ENCODE data around the gene SH2D6. TPM values are rescaled to one million over a fixed set of nuclear protein-coding genes. Genes with fewer than 3 reads are reported as not detected.

Gene SH2D6
- total and polyA plus RNA-seq, 2 of the 8 experiments (the other 6 are each of a cell fraction or from before 2014, with no cell fraction given) = 0.42 TPM; not detected in 1

- H3K4ac ChIP-seq (replicated peaks; ENCODE audit: insufficient read length, low read depth, low read length) = no peak overlapping the region
- H4K5ac ChIP-seq (ENCODE audit: insufficient read length, low read depth, low read length) = no peak overlapping the region
- H4K8ac ChIP-seq (ENCODE audit: extremely low read depth, insufficient read depth, low read length) = no peak overlapping the region
- H3K27me3 ChIP-seq (replicated peaks in 1 of 4; ENCODE audit: control insufficient read depth in 3 of 4, extremely low read depth in 1 of 4, insufficient read depth in 3 of 4, low read length in 3 of 4) = no peaks in the 10 kb centered on the region
- no peak overlapping the region for H2BK5ac ChIP-seq (ENCODE audit: low read depth, low read length)
- H3K36me3 ChIP-seq (ENCODE audit: control insufficient read depth in 2 of 4, insufficient read depth in 4 of 4, low read length in 3 of 4) = peaks cover 0 to 3% (median 0%) of the 10 kb centered on the region in 4 experiments; a peak in 2 of 8 replicates
- no peak overlapping the region for H2AFZ ChIP-seq (ENCODE audit: low read length)
- no peak overlapping the region for H2BK120ac ChIP-seq (replicated peaks; ENCODE audit: low read depth, low read length)
- H2BK15ac ChIP-seq (ENCODE audit: low read length) = no peak overlapping the region
- DNase-seq (ENCODE audit: low read depth in 1 of 2, low spot score in 2 of 2) = no peak
- POLR2A ChIA-PET (ENCODE audit: partially characterized antibody) = interaction anchor here (1.0 to 25.0 kb wide), 4 partner anchors 12 to 144 kb away, joined by 3 to 396 read pairs (median 6); partner anchors contain the start of gene MAT2A
- no peak overlapping the region for H4K91ac ChIP-seq (replicated peaks; ENCODE audit: insufficient read length, low read length)
- no peak overlapping the region for H2BK20ac ChIP-seq (ENCODE audit: low read length)
- H3K79me1 ChIP-seq (ENCODE audit: low read depth, low read length) = peaks cover 2% of the 10 kb centered on the region; the same call in 1 of the 2 replicates
- no peak overlapping the region for H2BK12ac ChIP-seq (ENCODE audit: low read depth, low read length)
- no peak overlapping the region for H2AK5ac ChIP-seq (ENCODE audit: low read depth, low read length)
- no peak overlapping the region for H3K14ac ChIP-seq (ENCODE audit: insufficient read length)
- no peak overlapping the region for H3K18ac ChIP-seq (ENCODE audit: extremely low read depth, low read length)
- no peak overlapping the region for H3K56ac ChIP-seq (replicated peaks; ENCODE audit: insufficient read length, low read depth, low read length)
- no peaks in the 10 kb centered on the region for H4K20me1 ChIP-seq (replicated peaks in 1 of 2; ENCODE audit: control insufficient read depth in 1 of 2, insufficient read depth in 2 of 2, low read length in 2 of 2)
- 89% methylated on average over 14 of the region's 14 CpGs; no CpG with 5 or more reads in 1 of the 2 experiments for WGBS, 2 experiments (ENCODE audit: extremely low coverage in 1 of 2, insufficient coverage in 1 of 2, insufficient read length in 1 of 2, insufficient replicate concordance in 2 of 2, low coverage in 1 of 2, low lambda C conversion rate in 2 of 2, missing lambda C conversion rate in 1 of 2)
- CTCF ChIA-PET (ENCODE audit: partially characterized antibody) = interaction anchor here (0.6 to 4.7 kb wide), 6 partner anchors 10 to 151 kb away, joined by 3 to 31 read pairs (median 3); no protein-coding TSS in a partner anchor
- no peak overlapping the region for H3K4me3 ChIP-seq (ENCODE audit: extremely low read depth in 1 of 4, insufficient read depth in 2 of 4, low read depth in 3 of 4, low read length in 4 of 4)
- no peaks in the 10 kb centered on the region; a peak in 1 of 4 replicates for H3K79me2 ChIP-seq (ENCODE audit: control insufficient read depth in 1 of 2, insufficient read depth in 2 of 2, low read length in 2 of 2)
- no peak for FAIRE-seq
- H3K27ac ChIP-seq (ENCODE audit: low read depth, low read length) = no peak overlapping the region
- H3K23me2 ChIP-seq (ENCODE audit: low read depth, low read length) = no peaks in the 10 kb centered on the region
- 0 out of 4 replicates have a peak, but pooled peaks cover 0 to 2% of the 10 kb centered on the region in 2 experiments for H3K9me3 ChIP-seq (ENCODE audit: insufficient read depth in 2 of 2, low read depth in 1 of 2, low read length in 1 of 2)
- no peak overlapping the region for H3K9ac ChIP-seq (replicated peaks in 1 of 4; ENCODE audit: extremely low read depth in 1 of 4, low read depth in 3 of 4, low read length in 3 of 4)
- H3K4me2 ChIP-seq (ENCODE audit: insufficient read depth in 1 of 2, low read depth in 2 of 2, low read length in 2 of 2) = no peak overlapping the region
- H3K4me1 ChIP-seq (replicated peaks in 1 of 4; ENCODE audit: control insufficient read depth in 3 of 4, insufficient read depth in 4 of 4, low read length in 3 of 4) = peaks cover 0 to 2% (median 0%) of the 10 kb centered on the region in 4 experiments; a peak in 1 of 7 replicates
- H3K23ac ChIP-seq (ENCODE audit: insufficient read length) = no peak overlapping the region
- TF ChIP-seq BCL11A (IDR thresholded peaks at IDR 0.05; ENCODE audit: low read depth in 2 of 2, low read length in 2 of 2) (no peak), POLR2A (IDR thresholded peaks at IDR 0.05; ENCODE audit: control extremely low read depth in 1 of 2, low read depth in 2 of 2, low read length in 2 of 2) (no peak), NANOG (IDR thresholded peaks at IDR 0.05; ENCODE audit: insufficient read depth, low read depth, low read length, poor library complexity, severe bottlenecking) (no peak), SIRT6 (IDR thresholded peaks at IDR 0.05; ENCODE audit: low read length) (no peak), EGR1 (IDR thresholded peaks at IDR 0.05; ENCODE audit: borderline replicate concordance, low read depth, low read length) (no peak), MAX (IDR thresholded peaks at IDR 0.05) (no peak), SUZ12 (IDR thresholded peaks at IDR 0.05; ENCODE audit: low read length) (no peak), E2F6 (IDR thresholded peaks at IDR 0.05) (no peak), CREB1 (IDR thresholded peaks at IDR 0.05) (no peak), GABPA (IDR thresholded peaks at IDR 0.05; ENCODE audit: borderline replicate concordance, insufficient read depth, low read length) (no peak), TAF7 (optimal IDR thresholded peaks at IDR 0.05; ENCODE audit: borderline replicate concordance, low read depth, low read length) (no peak)
These were observed 17.7 kb upstream of the SH2D6 start for GRCh38 chr2:85400541-85401463.

Data from H1 (cell line).